H1 (cell line): ENCODE data around the gene IRF4. TPM values are rescaled to one million over a fixed set of nuclear protein-coding genes. Genes with fewer than 3 reads are reported as not detected.

Experiments used
- CEBPB ChIP-seq: IDR thresholded peaks from 2 replicates; pipeline ENCODE4 v1.6.1; 2012; ENCODE audit warnings: low read depth, low read length
- CHD7 ChIP-seq: fragments of 300-600 bp; sonication (generic); IDR thresholded peaks from 2 replicates; pipeline ENCODE4 v1.7.1; 2012; ENCODE audit warnings: low read length, moderate library complexity, mild to moderate bottlenecking, inconsistent platforms; ENCODE audit not compliant: insufficient replicate concordance
- NRF1 ChIP-seq: IDR thresholded peaks from 2 replicates; pipeline ENCODE4 v1.6.1; 2011; ENCODE audit warnings: mild to moderate bottlenecking, low read depth, low read length, improper control_type of control experiment
- POU5F1 ChIP-seq: IDR thresholded peaks from 2 replicates; pipeline ENCODE4 v1.6.1; 2011; ENCODE audit warnings: low read depth, mild to moderate bottlenecking, low read length, moderate library complexity
- RNF2 ChIP-seq: fragments of 200-900, 300-1000 bp; sonication (generic); IDR thresholded peaks from 2 replicates; pipeline ENCODE4 v1.7.1; 2016; ENCODE audit warnings: borderline replicate concordance, low read depth, mild to moderate bottlenecking, antibody characterized with exemption, low read length; ENCODE audit not compliant: poor library complexity, severe bottlenecking; ENCODE audit errors: missing control alignments
- SUZ12 ChIP-seq: fragments of 200-600 bp; sonication (generic); IDR thresholded peaks from 2 replicates; pipeline ENCODE4 v1.6.1; 2012; ENCODE audit warnings: mild to moderate bottlenecking, inconsistent platforms, low read length, moderate library complexity, mixed read lengths
- TCF12 ChIP-seq: IDR thresholded peaks from 2 replicates; pipeline ENCODE4 v1.6.1; 2011; ENCODE audit warnings: low read depth, mild to moderate bottlenecking, low read length
- USF2 ChIP-seq: IDR thresholded peaks from 2 replicates; pipeline ENCODE4 v1.6.1; 2011; ENCODE audit warnings: low read length, improper control_type of control experiment
- polyA plus RNA-seq, 7 experiments: library from polyadenylated mRNA; depleted of rRNA in 3 of 7; stranded (reverse) in 5 of 7; unstranded in 2 of 7; fragments of >200 nt in 5 of 7; fragments of 200-250 nt in 2 of 7; gene quantifications; 1 replicate in 5 of 7; 2 replicates in 1 of 7; 4 replicates in 1 of 7; pipeline versions ENCODE4 v1.2.1 to v1.2.3, GENCODE V29; 2011 to 2013; ENCODE audit warnings: missing spikeins in 2 of 7, mixed read lengths in 2 of 7
- total RNA-seq: library from RNA; stranded (reverse); fragmentation: NEBNext Ultra II Directional; extraction: Animal tissue kit (Norgen Biotek cat#: 25700); gene quantifications from 2 replicates; pipeline ENCODE4 v1.2.1, GENCODE V29; 2021

IRF4 gene
- total and polyA plus RNA-seq, 2 of the 8 experiments (the other 6 are each of a cell fraction or from before 2014, with no cell fraction given) = 0.77 to 2.1 TPM

- TF ChIP-seq RNF2 (no peak), USF2 (no peak), SUZ12 (no peak), TCF12 (no peak), CHD7 (no peak), CEBPB (no peak), NRF1 (no peak), POU5F1 (no peak)
Measured at GRCh38 chr6:388202-388903, 3.2 kb upstream of the IRF4 start (continued).
